Panc1 (cell line): Measurements from ENCODE around the gene NUDT4. TPM values are rescaled to one million over a fixed set of nuclear protein-coding genes. Genes with fewer than 3 reads are reported as not detected.

Experiments
- ATAC-seq: fragments of 200-7000 bp; cut with Tn5 transposase; 2 replicates; pipeline ENCODE4 v1.9.1; 2020; ENCODE audit warnings: mild to moderate bottlenecking, moderate library complexity
- BruUV-seq: library from RNA; stranded (reverse); fragments of 400-500 nt; replicated peaks from 2 replicates; lab custom pipeline; 2021; lab: Mats Ljungman, UMichigan
- CTCF ChIA-PET: fragments of 300-600 bp; sonication (Branson Sonifier 250); formaldehyde crosslinking; loops from one replicate; lab custom pipeline; 2022; ENCODE audit warnings: antibody characterized with exemption; lab: Charles Lee
- POLR2A ChIA-PET: fragments of 300-600 bp; sonication (Branson Sonifier 250); formaldehyde crosslinking; loops from one replicate; lab custom pipeline; 2022; ENCODE audit warnings: antibody characterized with exemption; lab: Charles Lee
- DNase-seq: peaks from one replicate; pipeline ENCODE4 v3.0.0-alpha.2; 2010; ENCODE audit warnings: low read depth, low spot score
- H3K27ac ChIP-seq: 2 replicates; pipeline ENCODE4 v1.5.1; 2011; ENCODE audit warnings: mild to moderate bottlenecking, low read length, inconsistent platforms
- H3K27me3 ChIP-seq: fragments of 200-500 bp; sonication (Bioruptor generic); 2 replicates; pipeline ENCODE4 v1.6.0; 2014; ENCODE audit warnings: low read length, inconsistent platforms; ENCODE audit not compliant: control insufficient read depth, insufficient read depth
- H3K36me3 ChIP-seq: fragments of 200-500 bp; sonication (Bioruptor generic); 2 replicates; pipeline ENCODE4 v1.5.1; 2014; ENCODE audit warnings: inconsistent platforms, mild to moderate bottlenecking, low read length, moderate library complexity; ENCODE audit not compliant: control insufficient read depth, insufficient read depth
- H3K4me1 ChIP-seq: 2 replicates; pipeline ENCODE4 v1.5.1; 2011; ENCODE audit warnings: inconsistent platforms, mild to moderate bottlenecking, low read length, moderate library complexity; ENCODE audit not compliant: control insufficient read depth, insufficient read depth
- H3K4me3 ChIP-seq, 2 experiments: 2 replicates each; pipeline ENCODE4 v1.5.1; 2011 to 2012; ENCODE audit warnings: low read depth in 2 of 2, low read length in 2 of 2, mild to moderate bottlenecking in 2 of 2, inconsistent platforms in 1 of 2, moderate library complexity in 1 of 2
- H3K9me3 ChIP-seq: fragments of 200-500 bp; sonication (Bioruptor generic); 2 replicates; pipeline ENCODE4 v1.5.1; 2014; ENCODE audit warnings: low read depth, mild to moderate bottlenecking, inconsistent platforms, low read length, moderate library complexity; ENCODE audit not compliant: control insufficient read depth, insufficient read depth
- POLR2AphosphoS5 ChIP-seq: IDR thresholded peaks from 2 replicates; pipeline ENCODE4 v1.6.1; 2012; ENCODE audit warnings: mild to moderate bottlenecking, low read depth, low read length, moderate library complexity
- REST ChIP-seq, 2 experiments: IDR thresholded peaks; 2 replicates each; pipeline ENCODE4 v1.6.1; 2011 to 2012; ENCODE audit warnings: low read depth in 2 of 2, control low read depth in 1 of 2, low read length in 1 of 2, mild to moderate bottlenecking in 1 of 2, moderate library complexity in 1 of 2; ENCODE audit not compliant: insufficient read depth in 1 of 2
- SIN3A ChIP-seq: IDR thresholded peaks from 2 replicates; pipeline ENCODE4 v1.6.1; 2012; ENCODE audit warnings: low read depth, mild to moderate bottlenecking, low read length, moderate library complexity, borderline replicate concordance; ENCODE audit not compliant: insufficient read depth
- TCF7L2 ChIP-seq: IDR thresholded peaks from 2 replicates; pipeline ENCODE4 v1.6.1; 2011; ENCODE audit warnings: mild to moderate bottlenecking, low read depth, low read length, inconsistent platforms
- in situ Hi-C: cut with HindIII; loops from 2 replicates; pipeline ENCODE4 v1.10.0; 2016; ENCODE audit warnings: low sequenced_read_pairs, low pct_unique_long_range_greater_than_20kb
- intact Hi-C: fragments of 100-400 bp; cut with micrococcal nuclease; formaldehyde crosslinking; loops from one replicate; pipeline ENCODE4 v1.10.0; 2022; ENCODE audit not compliant: unreplicated experiment
- total RNA-seq: library from RNA; stranded (reverse); gene quantifications from one replicate; pipeline ENCODE4 v1.2.1, GENCODE V29; 2021; ENCODE audit not compliant: unreplicated experiment
- TF ChIP-seq, protein P1 (sequence below): fragments of 450-650 bp; IDR thresholded peaks from 2 replicates; pipeline ENCODE4 v1.5.1; 2017; ENCODE audit warnings: mild to moderate bottlenecking

Gene NUDT4
- total RNA-seq, 1 experiment from 2014 or later = 45.7 TPM

- no TSS peak for BruUV-seq
- H3K27me3 ChIP-seq = no peaks in the 10 kb centered on the region
- DNase-seq = no peak
- no peak overlapping the region for H3K27ac ChIP-seq
- ChIA-PET POLR2A (no interaction called here), CTCF (no interaction called here)
- no peak for ATAC-seq
- H3K9me3 ChIP-seq = no peaks in the 10 kb centered on the region
- intact Hi-C loops (no loop called here), in situ Hi-C loops (no loop called here)
- no peak overlapping the region for H3K4me3 ChIP-seq
- no peaks in the 10 kb centered on the region for H3K36me3 ChIP-seq
- no peaks in the 10 kb centered on the region for H3K4me1 ChIP-seq
- TF ChIP-seq REST (IDR thresholded peaks at IDR 0.05; ENCODE audit: insufficient read depth in 1 of 2, low read depth in 2 of 2, low read length in 1 of 2) = no peak
- TF ChIP-seq, protein P1, sequence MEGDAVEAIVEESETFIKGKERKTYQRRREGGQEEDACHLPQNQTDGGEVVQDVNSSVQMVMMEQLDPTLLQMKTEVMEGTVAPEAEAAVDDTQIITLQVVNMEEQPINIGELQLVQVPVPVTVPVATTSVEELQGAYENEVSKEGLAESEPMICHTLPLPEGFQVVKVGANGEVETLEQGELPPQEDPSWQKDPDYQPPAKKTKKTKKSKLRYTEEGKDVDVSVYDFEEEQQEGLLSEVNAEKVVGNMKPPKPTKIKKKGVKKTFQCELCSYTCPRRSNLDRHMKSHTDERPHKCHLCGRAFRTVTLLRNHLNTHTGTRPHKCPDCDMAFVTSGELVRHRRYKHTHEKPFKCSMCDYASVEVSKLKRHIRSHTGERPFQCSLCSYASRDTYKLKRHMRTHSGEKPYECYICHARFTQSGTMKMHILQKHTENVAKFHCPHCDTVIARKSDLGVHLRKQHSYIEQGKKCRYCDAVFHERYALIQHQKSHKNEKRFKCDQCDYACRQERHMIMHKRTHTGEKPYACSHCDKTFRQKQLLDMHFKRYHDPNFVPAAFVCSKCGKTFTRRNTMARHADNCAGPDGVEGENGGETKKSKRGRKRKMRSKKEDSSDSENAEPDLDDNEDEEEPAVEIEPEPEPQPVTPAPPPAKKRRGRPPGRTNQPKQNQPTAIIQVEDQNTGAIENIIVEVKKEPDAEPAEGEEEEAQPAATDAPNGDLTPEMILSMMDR = no peak
- TF ChIP-seq POLR2AphosphoS5 = no peak
- no peak for TF ChIP-seq SIN3A
- no peak for TF ChIP-seq TCF7L2
Measured at GRCh38 chr12:93358058-93358457, 19.7 kb upstream of the NUDT4 start.

DNA sequence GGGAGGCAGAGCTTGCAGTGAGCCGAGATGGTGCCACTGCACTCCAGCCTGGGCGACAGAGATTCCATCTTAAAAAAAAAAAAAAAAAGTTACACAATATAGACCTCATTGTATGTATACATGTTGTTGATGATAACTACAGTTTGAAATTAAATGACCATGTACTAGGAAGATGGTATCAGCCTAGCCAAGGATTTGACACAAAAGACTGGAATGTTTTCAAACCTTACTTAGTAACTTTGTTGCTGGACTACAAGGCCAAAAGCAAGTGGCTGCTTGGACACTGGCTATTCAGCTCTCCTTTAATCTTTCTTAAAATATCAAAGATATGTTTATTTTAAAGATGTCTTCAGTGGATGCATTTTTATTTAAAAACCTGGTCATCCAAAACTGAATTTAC, 18.9 kb upstream of the NUDT4 start:
- ATAC-seq = no peak
- Histone ChIP-seq H3K27me3 (no peaks in the 10 kb centered on the region), H3K4me1 (no peaks in the 10 kb centered on the region), H3K4me3 (no peak overlapping the region), H3K36me3 (no peaks in the 10 kb centered on the region), H3K27ac (no peak overlapping the region), H3K9me3 (no peaks in the 10 kb centered on the region)
- no TSS peak for BruUV-seq
- in situ Hi-C loops = no loop called here
- ChIA-PET POLR2A (no interaction called here), CTCF (interaction anchor here (0.5 kb wide), 1 partner anchor 36 kb away, joined by 5 read pairs; no protein-coding TSS in a partner anchor)
- TF ChIP-seq, protein P1 = no peak
- TF ChIP-seq SIN3A = no peak
- no peak for TF ChIP-seq TCF7L2
- TF ChIP-seq POLR2AphosphoS5 = no peak
- TF ChIP-seq REST (IDR thresholded peaks at IDR 0.05; ENCODE audit: insufficient read depth in 1 of 2, low read depth in 2 of 2, low read length in 1 of 2) = no peak
- intact Hi-C loops = no loop called here
- no peak for DNase-seq
